OCI-M2 (cell line): ENCODE measurements around the gene ARSA.
"Not testable (repeated sequence)": the region's sequence is repeated elsewhere in the genome, so short reads cannot be mapped to it uniquely, and the experiment has no call there.

Experiments used
- DNase-seq: peaks from one replicate; lab custom pipeline; 2025; ENCODE audit not compliant: unreplicated experiment; lab: John Stamatoyannopoulos, UW

ARSA gene

DNA sequence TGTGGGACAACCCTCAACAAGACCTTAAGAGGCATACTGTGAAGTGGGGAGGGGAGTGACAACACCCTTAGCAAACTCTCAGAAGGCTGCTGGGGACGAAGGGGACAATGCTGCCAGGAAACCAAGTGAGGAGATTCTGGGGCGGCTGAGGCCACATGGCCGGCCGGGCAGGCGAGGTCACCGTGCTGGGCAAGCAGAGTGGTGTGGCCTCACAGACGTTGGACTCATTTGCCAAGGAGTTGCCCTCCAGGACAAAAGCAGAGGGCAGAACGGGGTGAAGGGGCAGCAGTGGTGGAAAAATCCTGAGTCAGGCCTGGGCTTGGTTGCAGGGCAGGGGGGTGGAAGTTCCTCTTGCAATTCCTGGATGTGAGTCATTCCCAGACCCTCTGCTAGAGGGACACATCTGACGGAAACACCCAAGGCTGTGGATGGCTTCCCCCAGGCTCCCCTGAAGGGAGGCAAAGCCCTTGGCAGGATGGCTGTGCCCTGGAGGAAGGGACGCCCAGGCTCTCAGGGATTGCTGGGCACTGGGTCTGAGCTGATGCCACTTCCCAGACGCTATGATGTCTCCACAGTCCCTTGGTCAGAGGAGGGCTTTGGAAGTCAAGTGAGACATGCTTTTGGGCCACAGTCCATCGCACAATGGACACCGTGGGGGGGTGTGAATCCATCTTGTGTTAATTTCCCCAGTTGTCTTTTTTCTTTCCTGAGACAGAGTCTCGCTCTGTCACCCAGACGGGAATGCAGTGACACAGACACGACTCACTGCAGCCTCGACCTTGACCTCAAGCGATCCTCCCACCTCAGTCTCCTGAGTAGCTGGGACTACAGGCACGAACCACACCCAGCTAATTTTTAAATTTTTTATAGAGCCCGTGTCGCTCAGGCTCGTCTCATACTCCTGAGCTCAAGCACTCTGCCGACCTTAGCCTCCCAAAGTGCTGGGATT lies 28.4 kb upstream of the ARSA start:
- no peak for DNase-seq

DNA sequence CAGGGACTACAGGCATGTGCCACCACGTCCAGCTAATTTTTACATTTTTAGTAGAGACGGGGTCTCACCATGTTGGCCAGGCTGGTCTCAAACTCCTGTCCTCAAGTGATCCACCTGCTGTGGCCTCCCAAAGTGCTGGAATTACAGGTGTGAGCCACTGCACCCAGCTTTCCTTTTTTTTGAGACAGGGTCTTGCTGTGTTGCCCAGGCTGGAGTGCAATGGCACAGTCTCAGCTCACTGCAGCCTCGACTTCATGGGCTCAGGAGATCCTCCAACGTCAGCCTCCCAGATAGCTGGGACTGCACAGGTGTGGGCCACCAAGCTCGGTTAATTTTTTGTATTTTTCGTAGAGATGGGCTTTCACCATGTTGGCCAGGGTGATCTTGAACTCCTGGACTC lies 26.7 kb upstream of the ARSA start:
- DNase-seq: not testable (repeated sequence)

DNA sequence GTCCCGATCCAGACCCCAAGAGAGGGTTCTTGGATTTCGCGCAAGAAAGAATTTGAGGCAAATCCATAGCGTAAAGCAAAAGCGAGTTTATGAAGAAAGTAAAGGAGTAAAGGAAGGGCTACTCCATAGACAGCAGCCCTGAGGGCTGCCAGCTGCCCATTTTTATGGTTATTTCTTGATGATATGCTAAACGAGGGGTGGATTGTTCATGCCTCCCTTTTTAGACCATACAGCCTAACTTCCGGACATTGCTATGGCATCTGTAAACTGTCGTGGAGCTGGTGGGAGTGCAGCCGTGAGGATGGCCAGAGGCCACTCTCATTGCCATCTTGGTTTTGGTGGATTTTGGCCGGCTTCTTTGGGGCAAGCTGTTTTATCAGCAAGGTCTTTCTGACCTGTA lies 25.3 kb upstream of the ARSA start:
- DNase-seq: no peak

DNA sequence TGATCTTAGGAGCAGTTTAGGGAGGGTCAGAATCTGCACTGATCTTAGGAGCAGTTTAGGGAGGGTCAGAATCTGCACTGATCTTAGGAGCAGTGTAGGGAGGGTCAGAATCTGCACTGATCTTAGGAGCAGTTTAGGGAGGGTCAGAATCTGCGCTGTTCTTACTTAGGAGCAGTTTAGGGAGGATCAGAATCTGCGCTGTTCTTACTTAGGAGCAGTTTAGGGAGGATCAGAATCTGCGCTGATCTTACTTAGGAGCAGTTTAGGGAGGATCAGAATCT lies 15.8 kb upstream of the ARSA start:
- DNase-seq: not testable (repeated sequence)

DNA sequence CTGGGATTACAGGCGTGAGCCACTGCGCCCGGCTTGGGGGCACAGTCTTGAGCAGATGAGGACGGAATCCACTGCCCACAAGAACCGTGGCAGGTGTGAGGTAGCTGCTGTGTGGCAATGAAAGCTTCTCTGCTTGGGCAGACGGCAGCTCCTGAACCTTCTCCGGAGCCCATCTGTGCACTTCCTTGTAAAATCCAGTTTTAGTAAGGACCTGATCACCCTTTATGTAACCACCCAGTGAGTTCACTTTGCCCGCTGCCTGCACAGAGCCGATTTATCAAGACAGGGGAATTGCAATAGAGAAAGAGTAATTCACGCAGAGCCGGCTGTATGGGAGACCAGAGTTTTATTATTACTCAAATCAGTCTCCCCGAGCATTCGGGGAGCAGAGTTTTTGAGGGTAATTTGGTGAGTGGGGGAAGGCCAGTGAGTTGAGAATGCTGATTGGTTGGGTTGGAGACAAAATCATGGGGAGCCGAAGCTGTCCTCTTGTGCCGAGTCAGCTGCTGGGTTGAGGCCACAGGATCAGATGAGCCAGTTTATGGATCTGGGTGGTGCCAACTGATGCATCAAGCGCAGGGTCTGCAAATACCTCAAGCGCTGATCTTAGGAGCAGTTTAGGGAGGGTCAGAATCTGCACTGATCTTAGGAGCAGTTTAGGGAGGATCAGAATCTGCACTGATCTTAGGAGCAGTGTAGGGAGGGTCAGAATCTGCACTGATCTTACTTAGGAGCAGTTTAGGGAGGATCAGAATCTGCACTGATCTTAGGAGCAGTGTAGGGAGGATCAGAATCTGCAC lies 15.3 kb upstream of the ARSA start:
- not testable (repeated sequence) for DNase-seq

DNA sequence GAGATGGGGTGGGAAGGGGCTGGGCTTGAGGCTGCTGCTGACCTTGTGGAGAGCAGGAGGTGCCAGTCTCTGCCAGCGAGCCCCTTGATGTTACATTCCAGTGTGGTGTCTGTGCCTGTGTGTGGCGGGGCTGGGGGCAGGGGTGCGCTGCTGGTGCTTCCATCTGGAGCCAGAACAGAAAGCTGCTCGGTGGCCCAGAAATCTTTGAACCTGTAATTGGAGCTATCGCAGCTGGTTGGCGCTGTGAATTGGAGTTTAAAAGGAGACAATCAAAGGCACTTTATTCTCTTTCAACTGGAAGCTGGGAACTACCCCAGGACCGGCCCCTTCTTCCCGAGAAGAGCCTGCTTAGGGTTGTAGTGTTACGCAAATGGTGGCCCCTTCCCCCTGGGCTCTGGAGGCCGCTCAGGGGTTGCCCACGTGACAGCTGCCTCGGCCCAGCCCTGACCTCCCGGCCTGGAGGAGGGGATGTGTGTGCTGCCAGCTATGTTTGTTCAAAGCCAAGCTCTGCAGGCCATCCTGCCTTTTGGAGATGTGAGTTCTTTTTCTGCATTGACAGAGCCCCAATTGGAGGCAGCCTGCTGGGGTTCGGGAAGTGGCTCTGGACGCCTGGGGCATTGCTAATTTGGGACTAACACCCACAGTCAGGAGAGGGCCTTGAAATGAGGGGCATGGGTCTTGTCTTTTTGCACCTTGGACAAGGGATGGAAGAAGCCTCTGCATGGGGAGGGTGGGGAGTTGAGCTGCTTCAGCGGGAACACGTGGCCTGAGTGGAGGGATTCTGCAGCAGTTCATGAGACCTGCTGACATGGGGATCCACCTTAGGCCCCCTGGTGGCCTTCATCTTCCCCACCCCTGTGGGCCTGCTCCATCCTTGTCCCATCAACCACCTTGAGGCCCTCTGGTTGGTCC lies 14.0 kb upstream of the ARSA start:
- DNase-seq: no peak

DNA sequence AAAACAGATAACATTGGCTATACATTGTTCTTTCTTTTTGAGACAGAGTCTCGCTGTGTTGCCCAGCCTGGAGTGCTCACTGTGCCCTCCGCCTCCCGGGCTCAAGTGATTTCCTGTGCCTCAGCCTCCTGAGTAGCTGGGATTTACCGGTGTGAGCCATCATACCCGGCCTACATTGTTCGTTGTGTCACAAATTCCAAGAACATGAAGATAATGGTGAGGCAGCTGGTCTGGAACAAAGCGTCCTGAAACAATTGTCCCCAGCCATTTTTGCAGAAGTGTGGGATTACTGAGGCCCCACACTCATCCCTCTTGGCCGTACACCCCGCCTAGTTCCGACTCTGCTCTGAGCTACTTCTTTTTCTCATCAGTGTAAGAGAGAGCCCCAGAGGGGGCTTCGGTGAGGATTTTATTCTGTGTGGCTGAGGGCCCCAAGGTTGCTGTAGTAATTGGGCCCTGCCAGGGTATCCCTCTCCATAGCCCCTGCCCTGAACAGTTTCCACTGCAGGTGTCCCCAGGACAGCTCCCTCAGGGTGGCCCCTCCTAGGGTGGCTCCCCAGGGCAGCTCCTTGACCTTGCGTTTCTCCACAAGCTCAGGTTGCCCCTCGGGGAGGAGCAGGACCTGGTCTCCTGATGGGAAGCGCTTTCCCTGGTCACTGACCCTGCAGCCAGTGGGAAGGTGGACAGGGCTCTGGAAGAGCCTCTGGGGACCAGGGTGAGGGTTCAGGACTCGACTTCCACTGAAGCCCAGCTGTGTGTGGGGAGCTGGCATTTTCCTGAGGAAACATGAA lies 13.1 kb upstream of the ARSA start:
- DNase-seq: no peak

DNA sequence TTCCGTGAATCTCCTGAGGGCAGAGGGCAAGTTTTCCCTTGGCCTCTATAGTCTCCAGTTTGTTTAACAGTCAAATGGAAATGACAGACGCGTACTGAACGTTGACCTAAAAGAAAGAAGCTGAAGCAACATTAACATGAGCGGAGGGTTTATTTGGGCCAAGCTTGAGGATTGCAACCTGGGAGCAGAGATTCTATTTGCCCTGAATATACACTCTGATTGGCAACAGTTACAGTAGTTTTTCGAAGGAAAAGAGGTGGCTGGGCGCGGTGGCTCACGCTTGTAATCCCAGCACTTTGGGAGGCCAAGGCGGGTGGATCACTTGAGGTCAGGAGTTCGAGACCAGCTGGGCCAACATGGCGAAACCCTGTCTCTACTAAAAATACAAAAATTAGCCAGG lies 12.3 kb upstream of the ARSA start:
- DNase-seq: not testable (repeated sequence)

DNA sequence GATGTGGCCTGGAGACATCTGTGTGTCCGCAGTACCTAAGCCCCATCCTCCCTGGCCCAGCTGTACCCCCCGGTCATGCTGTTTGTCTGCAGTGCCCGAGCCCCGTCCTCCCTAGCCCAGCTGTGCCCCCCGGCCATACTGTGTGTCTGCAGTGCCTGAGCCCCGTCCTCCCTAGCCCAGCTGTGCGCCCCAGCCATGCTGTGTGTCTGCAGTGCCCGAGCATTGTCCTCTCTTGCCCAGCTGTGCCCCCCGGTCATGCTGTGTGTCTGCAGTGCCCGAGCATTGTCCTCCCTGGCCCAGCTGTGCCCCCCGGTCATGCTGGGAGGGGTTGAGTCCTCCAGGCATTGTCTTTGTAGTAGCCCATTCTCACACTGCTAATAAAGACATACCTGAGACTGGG lies 7.6 kb upstream of the ARSA start:
- no peak for DNase-seq

DNA sequence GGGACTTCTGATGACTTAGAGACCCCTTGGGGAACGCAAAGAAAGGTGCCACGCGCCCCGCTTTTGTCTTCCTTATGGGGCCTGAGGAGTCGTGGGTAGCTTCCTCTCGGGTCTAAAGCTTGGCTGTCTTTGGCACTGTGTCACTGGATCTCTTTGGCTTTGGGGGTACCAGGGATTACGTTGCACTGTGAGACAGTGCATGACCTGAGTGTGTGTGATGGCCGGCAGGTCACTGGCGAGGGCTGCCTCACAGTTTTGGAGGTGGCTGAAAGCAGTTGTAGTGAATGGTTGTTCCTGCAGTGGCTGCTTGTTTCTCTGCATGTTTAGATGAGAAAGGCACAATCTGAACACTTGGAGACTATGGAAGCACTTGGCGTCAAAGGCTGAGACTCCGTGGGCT lies 5.8 kb upstream of the ARSA start:
- DNase-seq: no peak

DNA sequence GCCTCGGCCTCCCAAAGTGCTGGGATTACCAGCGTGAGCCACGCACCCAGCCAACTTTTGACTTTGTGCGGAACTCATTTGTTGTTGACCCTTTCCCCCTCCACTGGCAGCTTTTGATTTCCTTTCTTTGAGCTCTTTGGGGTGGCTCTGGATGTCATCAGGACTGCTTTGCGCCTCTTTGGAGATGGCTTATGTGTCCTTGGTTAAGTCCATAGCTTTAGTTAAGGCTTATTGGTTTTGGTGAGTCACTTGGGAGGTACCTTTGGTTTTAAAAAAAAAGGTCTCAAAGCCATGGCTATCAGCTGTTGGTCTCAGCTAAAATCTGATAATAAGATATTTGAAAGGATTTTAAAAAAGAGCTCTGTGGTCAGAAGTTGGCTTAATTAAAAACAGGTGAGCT lies 5.1 kb upstream of the ARSA start:
- no peak for DNase-seq

DNA sequence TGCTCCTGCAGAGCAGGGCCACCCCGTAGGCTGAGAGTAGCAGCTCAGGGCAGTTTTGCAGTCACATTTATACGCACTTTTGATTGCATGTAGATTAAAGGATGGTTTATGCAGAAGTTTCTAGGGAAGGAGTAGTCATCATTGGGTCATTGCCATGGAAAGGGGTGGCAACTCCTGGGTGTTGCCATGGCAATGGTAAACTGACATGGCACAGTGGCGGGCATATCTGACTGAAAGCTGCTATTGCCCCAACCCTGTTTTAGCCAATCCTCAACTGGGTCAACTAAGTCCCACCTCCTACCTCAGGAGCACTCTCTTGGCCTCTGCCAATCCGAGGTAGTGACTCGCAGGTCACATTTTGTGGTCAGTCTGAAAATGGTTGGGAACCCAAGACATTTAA lies 2.4 kb upstream of the ARSA start:
- DNase-seq: no peak

DNA sequence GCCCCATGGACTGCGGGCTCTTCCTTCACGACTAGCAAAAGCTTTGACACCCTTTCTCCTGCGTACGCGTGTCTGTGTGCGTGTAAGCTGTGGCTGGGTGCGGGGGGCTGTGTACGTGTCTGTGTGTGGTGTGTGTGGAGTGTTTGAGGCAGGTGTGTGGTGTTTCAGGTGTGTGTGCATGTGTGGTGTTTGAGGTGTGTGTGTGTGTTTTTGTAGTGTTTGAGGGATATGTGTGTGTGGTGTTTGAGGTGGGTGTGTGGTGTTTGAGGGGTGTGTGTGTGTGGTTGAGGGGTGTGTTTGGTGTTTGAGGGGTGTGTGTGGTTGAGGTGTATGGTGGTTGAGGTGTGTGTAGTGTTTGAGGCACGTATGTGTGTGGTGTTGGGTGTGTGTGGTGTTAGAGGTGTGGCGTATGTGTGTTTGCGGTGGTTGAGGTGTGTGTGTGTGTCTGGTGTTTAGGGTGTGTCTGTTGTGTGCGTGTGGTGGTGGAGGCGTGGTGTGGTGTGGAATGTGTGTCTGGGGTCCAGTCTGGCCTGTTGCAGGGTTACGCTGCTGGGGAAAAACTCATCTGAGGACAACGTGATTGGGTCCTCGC lies 687 bp upstream of the ARSA start:
- DNase-seq: no peak

DNA sequence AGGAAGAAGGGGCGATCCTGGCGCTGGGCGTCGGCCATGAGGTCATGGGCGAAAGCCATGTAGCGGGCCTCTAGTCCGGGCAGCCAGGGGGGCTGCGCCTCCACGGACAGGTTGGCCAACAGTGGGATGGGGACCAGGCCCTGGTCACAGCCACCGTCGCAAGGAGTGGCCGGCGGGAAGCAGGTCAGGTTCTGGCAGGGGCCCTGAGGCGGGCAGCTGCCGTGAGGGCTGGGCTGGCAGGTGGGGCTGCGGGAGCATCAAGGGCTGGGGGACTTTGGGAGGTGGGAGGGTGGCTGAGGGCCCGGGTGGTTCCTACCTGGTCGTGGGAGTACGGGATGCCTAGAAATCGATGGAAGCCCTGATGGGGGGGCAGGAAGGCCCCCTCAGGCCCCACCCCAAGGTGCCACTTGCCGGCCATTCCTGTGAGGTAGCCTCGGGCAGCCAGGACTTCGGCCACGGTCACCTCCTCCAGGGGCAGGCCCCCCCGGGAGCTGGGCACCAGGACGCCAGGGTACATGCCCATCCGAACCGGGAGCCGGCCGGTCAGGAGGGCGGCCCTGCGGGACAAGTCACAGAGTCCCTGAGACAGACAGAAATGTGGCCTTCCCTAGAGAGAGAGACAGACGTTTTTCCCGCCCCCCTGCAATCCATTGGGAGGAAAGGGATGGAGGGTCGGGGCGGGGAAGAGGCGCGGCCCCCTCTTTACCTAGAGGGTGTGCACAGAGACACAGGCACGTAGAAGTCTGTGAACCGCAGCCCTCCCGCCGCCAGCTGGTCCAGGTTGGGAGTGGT lies 906 bp downstream of the ARSA start:
- no peak for DNase-seq

DNA sequence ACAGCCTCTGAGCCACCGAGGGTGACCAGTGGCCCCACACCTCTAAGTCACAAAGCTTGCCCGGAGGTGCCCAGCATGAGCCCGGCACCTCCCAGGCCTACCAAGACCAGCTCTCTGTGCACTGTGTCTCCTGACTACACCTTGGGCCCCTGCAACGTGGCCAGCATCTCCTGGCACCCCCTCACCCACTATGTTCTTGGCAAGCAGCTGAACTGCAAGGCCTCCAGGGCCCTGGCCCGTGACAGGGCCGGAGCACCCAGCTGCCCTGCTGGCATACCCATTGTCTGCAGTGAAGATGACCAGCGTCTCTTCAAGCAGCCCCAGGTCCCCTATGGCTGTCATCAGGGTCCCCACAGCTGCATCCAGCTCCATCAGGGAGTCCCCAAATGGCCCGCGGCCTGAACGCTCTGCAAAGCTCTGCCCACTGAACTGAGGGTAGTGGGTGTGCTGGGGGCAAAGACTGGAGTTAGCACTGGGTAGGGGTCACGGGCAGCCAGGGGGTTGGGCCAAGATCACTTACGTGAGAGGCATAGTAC lies 1.6 kb downstream of the ARSA start:
- DNase-seq: no peak

DNA sequence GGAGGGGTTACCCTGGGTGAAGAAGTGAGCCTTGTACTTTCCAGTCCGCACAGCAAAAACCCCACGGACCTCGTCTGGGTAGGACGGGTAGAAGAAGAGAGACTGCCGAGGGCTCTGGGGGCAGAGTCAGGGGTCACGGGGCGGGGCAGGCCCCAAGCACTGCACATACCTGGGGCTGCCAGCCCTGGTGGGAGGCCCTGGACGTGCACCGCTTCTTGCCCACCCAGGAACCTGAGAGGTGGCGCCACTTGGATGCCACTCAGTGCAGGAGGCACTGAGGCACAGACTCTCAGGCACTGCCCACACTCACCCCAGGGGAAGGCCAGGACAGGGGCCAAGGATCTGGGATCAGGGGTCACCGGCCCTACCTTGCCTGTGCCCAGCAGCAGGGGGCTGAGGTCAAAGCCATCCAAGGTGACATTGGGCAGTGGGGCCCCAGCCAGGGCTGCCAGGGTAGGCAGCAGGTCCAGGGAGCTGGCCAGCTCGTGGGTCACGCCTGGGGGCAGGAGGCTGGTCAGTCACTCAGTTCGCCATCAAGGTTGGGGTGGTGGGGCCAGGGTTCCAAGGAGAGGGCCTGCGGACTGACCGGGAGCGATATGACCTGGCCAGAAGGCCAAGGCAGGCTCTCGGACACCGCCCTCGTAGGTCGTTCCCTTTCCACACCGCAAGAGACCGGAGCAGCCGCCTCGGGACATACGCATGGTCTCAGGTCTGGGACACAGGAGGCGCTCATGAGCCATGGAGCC lies 2.2 kb downstream of the ARSA start:
- no peak for DNase-seq

DNA sequence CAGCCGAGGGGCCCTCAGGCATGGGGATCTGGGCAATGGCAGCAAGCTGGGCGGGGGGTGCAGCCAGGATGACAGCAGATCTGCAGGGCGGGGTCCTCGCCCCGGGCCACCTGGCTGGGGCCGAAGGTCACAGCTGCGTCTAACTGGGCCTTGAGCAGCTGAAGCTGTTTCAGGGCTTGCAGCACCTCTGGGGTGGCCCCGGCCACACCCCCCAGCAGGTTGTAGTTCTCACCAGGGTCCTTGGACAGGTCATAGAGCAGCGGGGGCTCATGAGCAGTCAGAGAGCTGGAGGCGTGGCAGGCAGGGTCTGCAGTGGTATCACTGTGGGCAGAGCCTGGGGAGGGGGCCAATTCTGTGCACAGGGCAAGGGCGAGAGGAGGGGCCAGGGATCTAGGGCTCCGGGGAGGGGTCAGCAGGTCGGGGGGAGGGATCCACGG lies 2.8 kb downstream of the ARSA start:
- no peak for DNase-seq

DNA sequence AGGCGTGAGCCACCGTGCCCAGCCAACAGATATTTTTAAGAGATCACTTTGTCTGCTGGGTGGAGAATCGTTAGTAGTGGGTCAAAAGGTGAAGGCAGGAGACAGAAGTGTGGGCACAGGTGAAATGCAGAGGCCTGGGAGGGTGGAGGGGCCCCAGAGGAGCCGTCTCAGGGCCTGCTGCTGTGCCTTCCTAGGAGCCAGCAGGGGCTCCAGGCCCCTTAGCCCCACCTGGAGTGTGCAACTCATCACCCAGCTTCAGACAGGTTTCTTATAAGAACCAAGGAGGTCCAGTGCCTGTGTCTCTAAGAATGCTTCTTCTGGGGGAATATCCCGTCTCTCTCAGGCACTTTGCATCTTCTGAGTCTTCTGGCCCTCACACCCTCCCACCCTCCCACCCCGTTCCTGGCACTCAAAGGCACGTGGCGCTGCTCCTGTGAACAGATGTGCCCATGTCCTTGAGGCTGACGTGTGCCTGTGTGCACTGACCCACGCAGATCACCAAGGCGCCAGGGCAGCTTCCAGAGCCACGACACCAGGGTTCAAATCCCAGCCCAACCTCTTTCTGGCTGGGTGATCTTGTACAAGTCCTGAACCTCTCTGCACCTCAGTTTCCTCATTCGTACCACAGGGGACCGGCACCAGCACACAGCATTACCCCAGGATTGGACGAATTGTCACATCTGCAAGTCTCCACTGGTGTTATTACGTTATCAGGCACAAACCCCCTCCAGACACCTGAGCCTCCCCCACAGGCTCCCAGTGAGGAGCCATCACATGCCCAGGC lies 3.4 kb downstream of the ARSA start:
- DNase-seq: no peak
